Activated CD8-positive, alpha-beta memory T cell treated with anti-CD3 and anti-CD28 coated beads, Interleukin-2, amount 50 U/mL, for 1 hour (primary cell): ENCODE measurements around the gene GALT.

Experiments
- DNase-seq: peaks from one replicate; pipeline ENCODE4 v3.0.0-alpha.2; 2020; ENCODE audit errors: extremely low read depth

GALT gene

GRCh38 chr9:34646211-34647083, at the start of gene GALT:
Gene GALT, plus strand, starts transcription at chr9:34646675. Its CDS starts 30 bp downstream, at chr9:34646705.
- DNase-seq, result peak; percentile 91

DNA sequence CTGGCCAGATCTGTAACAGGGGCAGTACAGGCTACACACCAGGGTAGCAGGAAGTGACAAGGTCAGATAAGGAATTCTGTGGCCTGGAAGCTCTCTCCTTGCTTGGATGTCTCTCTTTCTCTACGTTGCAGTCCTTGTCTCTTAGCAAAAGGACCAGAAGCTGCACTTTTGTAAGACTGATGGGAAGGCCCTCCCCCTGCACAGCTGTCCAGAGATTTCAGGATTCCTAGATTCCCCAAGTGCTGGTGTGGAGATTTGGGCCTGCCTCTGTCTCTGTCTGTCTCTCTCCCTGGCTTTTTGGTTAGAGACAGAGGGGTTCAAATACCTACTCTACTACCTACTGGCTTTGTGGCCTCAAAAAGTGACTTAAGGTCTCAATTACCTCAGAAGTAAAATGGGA, 46.9 kb upstream of the GALT start:
- no peak for DNase-seq

GRCh38 chr9:34600908-34601307, 45.6 kb upstream of the GALT start:
- no peak for DNase-seq

DNA sequence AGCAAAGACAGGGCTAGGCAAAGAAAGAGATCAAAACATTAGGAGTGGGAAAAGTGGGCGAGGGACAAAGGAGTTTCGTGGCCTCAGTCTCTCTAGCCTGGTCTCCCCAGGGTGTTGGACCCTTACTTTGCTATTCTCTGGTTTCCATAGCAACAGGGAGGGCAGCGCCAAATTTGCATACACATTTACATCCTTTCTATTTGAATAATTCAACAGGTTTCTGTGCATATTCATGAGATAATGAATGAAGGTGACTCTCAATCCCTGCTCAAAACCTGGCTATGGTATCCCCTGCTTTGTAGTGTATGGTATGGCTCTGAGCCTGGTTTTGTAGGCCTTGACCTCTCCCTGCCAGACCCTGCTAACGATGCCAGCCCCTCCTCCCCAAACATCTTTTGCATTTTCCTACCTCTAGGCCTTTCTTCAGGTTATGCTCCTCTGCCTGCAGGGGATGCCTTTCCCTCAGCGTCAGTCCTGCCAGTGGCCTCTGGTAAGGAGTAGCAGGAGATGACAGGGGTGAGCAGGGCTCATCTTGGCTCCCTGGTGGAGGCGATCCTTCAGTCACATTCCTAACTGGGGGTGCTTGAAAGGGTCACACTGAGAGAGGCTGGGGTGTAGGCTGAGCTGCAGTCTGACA, 44.4 kb upstream of the GALT start:
- no peak for DNase-seq

- DNase-seq, result peak; percentile 32
Observed at GRCh38 chr9:34603610-34604231, 42.8 kb upstream of the GALT start.

DNA sequence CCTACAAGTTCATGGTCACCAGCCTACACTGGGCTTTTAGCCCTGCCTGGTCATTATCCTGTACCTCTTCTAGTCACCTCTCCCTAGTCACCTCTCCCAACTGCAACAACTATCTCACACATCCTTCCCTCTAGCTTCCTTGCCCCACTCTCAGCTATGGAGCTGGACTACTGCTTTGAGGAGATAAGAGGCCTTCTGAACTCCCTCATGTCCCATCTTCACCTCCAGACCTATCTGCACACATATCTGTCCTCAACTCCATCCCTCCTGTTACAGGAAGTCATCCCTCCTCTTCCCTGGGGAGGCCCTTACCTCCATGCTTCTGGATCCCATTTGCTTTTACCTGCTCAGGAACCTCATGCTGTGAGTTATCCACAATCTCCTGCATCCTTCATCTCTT, 40.3 kb upstream of the GALT start:
- DNase-seq, result no peak

DNA sequence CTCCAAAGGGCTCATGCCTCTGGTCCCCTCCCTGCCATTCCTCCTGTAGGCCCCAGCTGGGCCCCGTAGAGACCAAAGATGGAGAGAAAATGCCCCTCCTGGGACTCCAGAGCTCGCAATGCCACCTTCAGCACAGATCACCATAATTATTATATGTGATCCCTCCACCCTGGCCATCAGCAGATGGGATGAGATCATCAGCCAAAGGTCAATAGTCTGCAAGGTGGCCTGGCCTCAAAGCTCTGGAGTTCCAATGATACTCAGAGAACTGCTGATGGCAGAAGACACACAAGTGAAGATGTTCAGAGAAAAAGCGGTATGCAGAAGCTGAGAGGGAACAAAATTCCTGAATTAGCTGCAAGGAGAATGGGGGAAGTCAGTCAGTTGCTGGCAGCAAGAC, 39.6 kb upstream of the GALT start:
- DNase-seq, result no peak

GRCh38 chr9:34607331-34607730, 39.1 kb upstream of the GALT start:
- DNase-seq, result no peak

DNA sequence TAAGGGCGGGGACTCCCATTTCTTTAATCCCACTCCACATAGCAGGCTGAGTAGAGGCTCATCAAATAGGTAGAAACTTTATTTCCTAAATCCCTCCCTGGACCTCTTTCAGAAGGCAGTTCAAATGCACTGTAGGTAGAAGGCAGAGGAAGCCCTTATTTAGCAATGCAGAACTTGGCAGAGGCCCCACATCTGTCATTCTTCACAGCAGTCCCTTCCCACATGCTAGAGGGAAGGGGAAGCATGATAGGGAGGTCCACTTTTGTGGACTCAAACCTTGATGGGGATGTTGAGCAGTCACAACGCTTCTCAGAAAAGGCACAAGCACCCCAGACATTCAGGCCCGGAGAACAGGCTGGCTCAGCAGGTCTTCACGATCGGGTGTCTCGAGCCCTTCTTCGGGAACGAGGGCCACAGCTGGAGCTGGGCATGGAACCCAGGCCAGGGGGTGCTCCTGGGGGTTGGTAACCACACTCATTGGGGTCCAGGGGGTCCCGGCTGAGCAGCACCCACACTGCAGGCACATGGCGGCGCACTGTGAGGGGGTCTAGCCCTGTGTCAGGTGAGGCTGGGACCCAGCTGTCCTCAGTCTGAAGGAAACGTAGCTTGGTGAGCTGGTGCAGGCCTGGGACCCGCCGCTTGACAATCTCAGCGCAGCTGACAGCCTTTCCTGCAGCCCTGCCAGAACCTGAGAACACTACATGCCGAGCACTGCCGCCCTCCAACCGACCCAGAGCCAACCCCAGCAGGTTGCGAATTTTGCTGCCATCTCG, 35.9 kb upstream of the GALT start:
- DNase-seq, result no peak

GRCh38 chr9:34611251-34611810, 35.1 kb upstream of the GALT start:
- DNase-seq, result no peak

GRCh38 chr9:34611811-34612787, 34.4 kb upstream of the GALT start, which contains the start of gene RPP25L:
Gene RPP25L, minus strand, starts transcription at chr9:34612097. Its CDS starts 801 bp downstream, at chr9:34611296.
- DNase-seq, result no peak

DNA sequence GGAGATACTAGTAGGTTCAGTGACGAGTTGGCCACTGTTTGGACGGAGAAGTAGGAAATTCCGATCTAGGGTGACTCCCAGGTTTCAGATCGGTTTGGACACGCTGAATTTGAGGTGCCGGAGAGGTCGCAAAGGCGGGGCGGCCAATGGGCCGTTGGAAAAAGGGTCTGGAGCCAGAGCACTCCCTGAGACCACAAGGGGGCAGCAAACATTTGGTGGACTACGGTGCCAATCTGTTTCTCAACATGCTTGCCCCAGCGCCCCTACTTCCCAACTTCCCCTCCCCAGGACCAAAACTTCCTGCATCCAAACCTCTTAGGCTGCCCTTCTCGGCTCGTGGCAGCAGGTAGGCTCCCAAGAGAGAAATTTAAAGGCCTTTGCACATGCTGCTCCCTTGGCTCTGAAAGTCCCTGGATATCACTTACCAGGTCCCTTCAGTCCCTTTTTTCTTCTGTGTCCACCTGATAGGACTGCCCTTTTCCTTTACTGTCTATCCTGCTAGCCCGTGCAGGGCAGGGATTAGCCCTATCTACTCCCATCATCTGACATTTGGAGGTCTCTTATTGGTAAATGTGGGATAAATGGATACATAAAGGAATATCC, 33.6 kb upstream of the GALT start:
- peak; percentile 43 for DNase-seq

DNA sequence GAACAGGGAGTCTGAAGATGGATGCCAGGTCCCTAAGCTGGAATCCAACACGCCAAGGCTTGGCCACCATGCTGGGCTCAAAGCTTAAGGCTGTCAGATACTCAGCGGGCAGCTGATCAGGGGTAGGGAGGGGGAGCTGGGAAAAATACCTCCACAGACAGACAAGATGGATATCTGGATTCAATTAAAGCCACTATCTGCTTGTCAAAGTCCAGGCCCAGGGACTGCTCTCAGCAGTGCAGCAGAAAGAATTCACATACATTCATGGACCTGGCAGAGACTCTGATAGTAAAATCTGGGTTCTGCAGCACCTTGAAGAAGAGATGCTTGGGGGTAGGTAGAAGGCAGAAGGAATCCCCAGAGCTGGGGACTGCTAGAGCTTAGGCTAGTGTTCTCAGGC, 31.3 kb upstream of the GALT start:
- DNase-seq, result no peak

DNA sequence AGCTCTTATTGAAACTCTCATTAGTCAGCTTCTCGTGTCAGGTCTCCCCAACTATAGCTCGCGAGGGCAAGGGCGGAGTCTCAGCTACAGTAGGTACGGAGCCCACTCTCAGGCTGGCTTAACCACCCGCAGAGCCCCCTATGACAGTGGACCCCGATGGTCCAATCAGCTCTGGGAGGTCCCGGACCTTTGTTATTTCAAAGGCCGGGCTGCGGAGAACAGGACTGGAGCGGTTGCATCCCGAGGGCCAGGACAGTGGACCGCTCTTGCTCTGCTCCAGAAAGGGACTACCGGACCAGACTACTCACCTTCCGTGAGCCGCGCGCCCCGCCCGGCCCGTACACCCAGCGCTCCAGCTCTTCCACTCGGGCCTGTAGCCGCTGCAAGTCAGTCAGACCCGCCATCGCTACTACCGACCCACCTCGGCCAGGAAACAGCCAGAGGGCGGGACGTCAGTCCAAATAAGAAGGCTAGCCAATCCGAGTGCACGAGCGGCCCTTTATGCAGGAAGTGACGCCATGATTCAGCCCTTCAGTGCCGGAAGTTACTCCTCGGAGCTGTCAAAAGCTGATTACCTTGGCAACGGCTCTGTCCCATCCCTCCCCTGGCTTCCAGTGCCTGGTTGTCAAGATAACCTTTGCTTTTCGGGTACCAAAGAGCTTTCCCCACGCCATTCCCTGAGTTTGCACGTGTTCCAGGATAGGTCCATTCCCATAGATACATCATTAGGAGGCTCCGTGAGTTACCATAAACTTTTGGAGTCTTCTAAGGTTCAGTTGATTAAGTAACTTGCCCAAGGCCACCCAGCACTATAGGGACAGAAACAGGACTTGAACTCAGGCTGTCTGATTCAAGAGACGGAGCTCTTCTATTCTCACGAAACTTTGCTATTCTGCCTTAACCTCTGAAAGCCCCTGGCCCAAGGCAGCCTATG, 26.1 kb upstream of the GALT start, which contains the start of gene DCTN3:
Gene DCTN3 (minus strand): TSS at position 435 of the 934 bp plus-strand sequence. CDS start 31 bp downstream, at position 404.
- peak; percentile 91 for DNase-seq

- DNase-seq, result no peak
Observed at GRCh38 chr9:34623374-34624235, 22.9 kb upstream of the GALT start.

DNA sequence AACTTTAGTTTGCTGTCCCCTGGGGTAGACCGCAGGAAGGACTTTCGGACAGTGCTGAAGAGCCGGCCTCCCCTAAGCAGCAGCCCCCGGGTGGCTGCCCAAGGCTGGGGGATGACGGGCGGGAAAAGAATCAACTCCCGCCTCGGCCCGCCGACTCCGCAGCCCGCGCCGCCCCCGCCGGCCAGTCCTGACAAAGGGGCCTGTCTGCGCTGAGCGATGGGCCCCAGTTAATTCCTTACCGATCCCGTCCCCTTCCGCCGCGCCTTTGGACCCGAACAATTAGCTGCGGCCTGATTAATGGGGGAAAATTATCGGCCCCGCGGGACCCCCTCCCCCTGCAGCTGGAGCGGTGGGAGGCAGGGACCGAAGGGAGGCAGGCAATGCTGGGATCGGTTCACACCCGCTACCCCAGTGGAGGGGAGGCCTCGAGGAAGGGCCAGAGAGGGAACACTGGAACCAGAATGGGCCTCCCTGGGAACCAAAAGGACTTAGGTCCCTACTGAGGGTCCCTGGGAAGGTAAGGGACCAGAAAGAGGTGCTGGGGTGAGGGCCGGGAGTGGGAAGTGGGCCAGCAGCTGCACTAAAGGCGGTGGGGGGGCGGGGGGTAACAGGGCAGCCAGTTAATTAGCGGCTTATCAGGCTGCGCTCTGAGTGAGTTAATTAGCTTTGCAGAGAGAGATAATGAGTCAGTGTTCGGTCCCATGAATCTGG, 21.8 kb upstream of the GALT start:
- no peak for DNase-seq

- DNase-seq, result no peak
Observed at GRCh38 chr9:34625186-34625486, 21.3 kb upstream of the GALT start.
